Chondrocyte (in vitro differentiated cells): Measurements from ENCODE around the gene ZBED4. TPM values are rescaled to one million over a fixed set of nuclear protein-coding genes. Genes with fewer than 3 reads are reported as not detected.

Source experiments
- DNase-seq: peaks from one replicate; pipeline ENCODE4 v3.0.0; 2021; ENCODE audit warnings: mixed read lengths, low spot score
- H3K27ac Mint-ChIP-seq: one replicate; pipeline ENCODE4 v1.8.0; 2021; ENCODE audit warnings: mild to moderate bottlenecking, moderate library complexity, mixed read lengths; ENCODE audit not compliant: unreplicated experiment
- H3K27me3 Mint-ChIP-seq: 2 replicates; pipeline ENCODE4 v1.8.0; 2021; ENCODE audit warnings: low read depth, mixed read lengths
- H3K36me3 Mint-ChIP-seq: 2 replicates; pipeline ENCODE4 v1.8.0; 2021; ENCODE audit warnings: low read depth, mixed read lengths
- H3K4me1 Mint-ChIP-seq: 2 replicates; pipeline ENCODE4 v1.8.0; 2021; ENCODE audit warnings: low read depth, mild to moderate bottlenecking, mixed read lengths
- H3K4me3 Mint-ChIP-seq: one replicate; pipeline ENCODE4 v1.8.0; 2021; ENCODE audit warnings: mild to moderate bottlenecking, moderate library complexity, mixed read lengths; ENCODE audit not compliant: unreplicated experiment
- H3K9me3 Mint-ChIP-seq: 2 replicates; pipeline ENCODE4 v1.8.0; 2021; ENCODE audit warnings: low read depth, mixed read lengths
- CTCF ChIP-seq: fragments of 200-600 bp; sonication (generic); IDR thresholded peaks from 2 replicates; pipeline ENCODE4 v1.5.0; 2021; ENCODE audit warnings: antibody characterized with exemption, mild to moderate bottlenecking, moderate library complexity
- total RNA-seq: library from RNA; stranded (reverse); gene quantifications from 3 replicates; pipeline ENCODE4 v1.2.1, GENCODE V29; 2021

ZBED4 gene
- total RNA-seq, 1 donor from 2014 or later, result 17.6 TPM

GRCh38 chr22:49811020-49811791 lies 42.4 kb upstream of the ZBED4 start:
- Mint-ChIP-seq H3K27ac (peak overlapping the region; percentile 66), H3K4me1 (peaks cover 40% of the 10 kb centered on the region), H3K4me3 (no peak overlapping the region), H3K27me3 (no peaks in the 10 kb centered on the region), H3K36me3 (peaks cover 6% of the 10 kb centered on the region), H3K9me3 (no peaks in the 10 kb centered on the region)
- no peak for DNase-seq
- no peak for TF ChIP-seq CTCF

- Mint-ChIP-seq H3K27ac (peak overlapping the region; percentile 17), H3K4me3 (no peak overlapping the region), H3K9me3 (no peaks in the 10 kb centered on the region), H3K4me1 (peaks cover 42% of the 10 kb centered on the region), H3K36me3 (peaks cover 10% of the 10 kb centered on the region), H3K27me3 (no peaks in the 10 kb centered on the region)
- TF ChIP-seq CTCF, result no peak
- DNase-seq, result no peak
Measured at GRCh38 chr22:49812838-49813237, 40.8 kb upstream of the ZBED4 start.

GRCh38 chr22:49814164-49814686 lies 39.4 kb upstream of the ZBED4 start:
- H3K36me3 Mint-ChIP-seq, result peaks cover 17% of the 10 kb centered on the region
- no peaks in the 10 kb centered on the region for H3K9me3 Mint-ChIP-seq
- H3K4me3 Mint-ChIP-seq, result no peak overlapping the region
- no peaks in the 10 kb centered on the region for H3K27me3 Mint-ChIP-seq
- no peak for DNase-seq
- no peak overlapping the region for H3K27ac Mint-ChIP-seq
- no peak for TF ChIP-seq CTCF
- peaks cover 37% of the 10 kb centered on the region for H3K4me1 Mint-ChIP-seq

GRCh38 chr22:49814856-49815255 lies 38.8 kb upstream of the ZBED4 start:
- DNase-seq, result no peak
- peaks cover 35% of the 10 kb centered on the region for H3K4me1 Mint-ChIP-seq
- no peak overlapping the region for H3K27ac Mint-ChIP-seq
- H3K9me3 Mint-ChIP-seq, result no peaks in the 10 kb centered on the region
- no peak for TF ChIP-seq CTCF
- H3K27me3 Mint-ChIP-seq, result no peaks in the 10 kb centered on the region
- H3K36me3 Mint-ChIP-seq, result peaks cover 17% of the 10 kb centered on the region
- H3K4me3 Mint-ChIP-seq, result no peak overlapping the region

- Mint-ChIP-seq H3K27ac (peak overlapping the region; percentile 13), H3K36me3 (peaks cover 19% of the 10 kb centered on the region), H3K4me3 (no peak overlapping the region), H3K4me1 (peaks cover 28% of the 10 kb centered on the region), H3K27me3 (no peaks in the 10 kb centered on the region), H3K9me3 (no peaks in the 10 kb centered on the region)
- no peak for TF ChIP-seq CTCF
- DNase-seq, result no peak
Measured at GRCh38 chr22:49815641-49816091, 38.0 kb upstream of the ZBED4 start.
